Measurements from ENCODE around the gene HIBCH.

- TF ChIP-seq POLR2AphosphoS5 (IDR thresholded peaks at IDR 0.05; ENCODE audit: low read depth, low read length) (no peak), REST (IDR thresholded peaks at IDR 0.05; ENCODE audit: insufficient read depth in 1 of 2, low read depth in 2 of 2, low read length in 1 of 2) (no peak)
Observed at GRCh38 chr2:190339394-190339793, 19.8 kb upstream of the HIBCH start.
